HG03342 (cell line): Measurements from ENCODE around the gene MACROD1.

Experiments used
- ATAC-seq: cut with Tn5 transposase; IDR thresholded peaks from one replicate; pipeline ENCODE4 v1.9.1; 2021; ENCODE audit warnings: mild to moderate bottlenecking, moderate library complexity; ENCODE audit not compliant: unreplicated experiment

MACROD1 gene

GRCh38 chr11:64003807-64004589 lies 161.9 kb downstream of the MACROD1 start:
- no peak for ATAC-seq

DNA sequence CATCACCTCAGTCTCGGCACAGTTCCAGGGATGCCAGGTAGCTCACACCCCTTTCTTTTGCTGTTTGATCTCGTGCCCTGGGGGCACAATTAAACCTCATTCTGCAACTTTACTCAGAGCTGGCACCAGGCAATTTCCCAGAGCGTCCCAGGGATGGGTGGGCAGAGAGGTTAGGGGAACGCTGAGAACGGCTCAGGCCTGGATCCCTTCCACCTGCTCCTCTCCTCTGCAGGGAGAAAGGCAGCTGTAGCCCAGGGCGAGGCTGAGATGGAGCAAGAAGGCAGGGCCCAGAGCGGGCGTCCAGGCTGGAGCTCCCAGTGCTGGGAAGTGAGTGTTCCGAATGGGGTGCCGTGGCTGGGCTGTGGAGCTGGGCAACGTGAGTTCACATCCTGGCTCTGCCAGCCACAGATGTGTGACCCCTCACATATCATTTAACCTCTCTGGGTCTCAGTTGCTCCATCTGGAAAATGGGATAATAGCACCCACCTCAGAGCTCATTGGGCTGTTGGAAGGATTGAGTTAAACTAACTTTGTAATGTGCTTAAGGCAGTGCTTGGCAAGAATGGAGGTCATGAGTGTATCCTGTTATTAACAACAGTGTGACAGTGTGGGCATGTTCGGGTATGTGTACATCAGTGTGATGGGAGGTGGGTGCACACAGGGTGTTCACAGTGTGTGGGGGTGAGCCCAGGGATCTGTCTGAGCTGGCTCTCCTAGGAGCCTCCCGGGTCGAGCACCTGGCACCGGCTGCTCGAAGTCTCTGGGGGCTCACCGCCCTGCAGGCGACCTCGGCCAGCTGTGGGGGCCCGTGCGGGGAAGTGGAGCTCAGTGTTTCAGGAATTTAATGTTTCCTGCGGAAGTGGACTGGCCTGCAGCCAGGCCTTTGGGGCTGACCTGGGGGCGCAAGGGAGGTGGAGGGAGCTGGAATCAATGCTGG lies 164.2 kb downstream of the MACROD1 start:
- no peak for ATAC-seq

- ATAC-seq, result no peak
Observed at GRCh38 chr11:64000740-64001483, 165.0 kb downstream of the MACROD1 start.

- ATAC-seq, result no peak
Observed at GRCh38 chr11:64000026-64000739, 165.7 kb downstream of the MACROD1 start.

DNA sequence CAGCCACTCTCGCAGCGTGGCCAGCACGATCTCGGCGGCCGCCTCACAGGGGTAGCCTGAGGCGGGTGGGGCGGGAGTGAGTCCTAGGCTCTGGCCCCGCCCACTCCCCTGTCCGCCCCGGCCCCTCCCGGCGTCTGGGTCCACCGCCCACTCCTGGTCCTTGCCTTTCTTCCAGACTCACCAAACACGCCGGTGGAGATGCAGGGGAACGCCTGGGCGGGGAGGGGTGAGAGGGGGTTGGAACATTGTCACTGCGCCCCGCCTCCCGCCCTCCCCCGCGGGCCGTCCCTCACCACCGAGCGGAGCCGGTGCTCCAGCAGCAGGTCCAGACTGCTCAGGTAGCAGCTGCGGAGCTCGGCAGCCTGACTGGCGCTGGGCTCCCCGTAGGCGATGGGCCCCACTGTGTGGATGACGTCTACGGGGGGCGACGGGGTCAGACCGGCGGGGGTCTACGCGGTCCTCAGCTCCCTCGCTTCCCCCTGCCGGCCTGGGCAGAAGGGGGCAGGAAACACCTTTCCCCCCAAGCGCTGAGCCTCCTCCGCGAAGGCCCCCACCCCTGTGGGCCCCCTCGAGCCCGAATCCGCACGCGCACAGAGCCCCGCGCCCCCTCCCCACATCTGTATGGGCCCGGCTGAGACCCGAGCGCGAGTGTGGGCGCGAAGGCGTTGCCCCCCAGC lies 166.4 kb downstream of the MACROD1 start:
- no peak for ATAC-seq

- ATAC-seq, result no peak
Observed at GRCh38 chr11:63998558-63999348, 167.2 kb downstream of the MACROD1 start.

- no peak for ATAC-seq
Observed at GRCh38 chr11:63997801-63998337, 168.0 kb downstream of the MACROD1 start.

GRCh38 chr11:63997104-63997700 lies 168.7 kb downstream of the MACROD1 start:
- no peak for ATAC-seq

DNA sequence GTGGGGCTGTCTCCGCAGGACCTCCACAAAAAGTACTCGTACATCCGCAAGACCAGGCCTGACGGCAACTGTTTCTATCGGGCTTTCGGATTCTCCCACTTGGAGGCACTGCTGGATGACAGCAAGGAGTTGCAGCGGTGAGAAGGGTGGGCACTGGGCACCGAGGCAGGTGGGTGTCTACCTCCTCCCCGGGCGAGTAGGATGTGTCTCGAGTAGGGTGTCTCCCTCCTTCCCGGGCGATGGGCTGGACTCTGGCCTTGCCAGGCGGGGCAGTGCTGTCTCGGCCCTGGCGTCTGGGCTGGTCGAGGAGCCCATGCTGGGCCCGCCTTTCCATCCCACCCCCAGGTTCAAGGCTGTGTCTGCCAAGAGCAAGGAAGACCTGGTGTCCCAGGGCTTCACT lies 169.4 kb downstream of the MACROD1 start:
- no peak for ATAC-seq

DNA sequence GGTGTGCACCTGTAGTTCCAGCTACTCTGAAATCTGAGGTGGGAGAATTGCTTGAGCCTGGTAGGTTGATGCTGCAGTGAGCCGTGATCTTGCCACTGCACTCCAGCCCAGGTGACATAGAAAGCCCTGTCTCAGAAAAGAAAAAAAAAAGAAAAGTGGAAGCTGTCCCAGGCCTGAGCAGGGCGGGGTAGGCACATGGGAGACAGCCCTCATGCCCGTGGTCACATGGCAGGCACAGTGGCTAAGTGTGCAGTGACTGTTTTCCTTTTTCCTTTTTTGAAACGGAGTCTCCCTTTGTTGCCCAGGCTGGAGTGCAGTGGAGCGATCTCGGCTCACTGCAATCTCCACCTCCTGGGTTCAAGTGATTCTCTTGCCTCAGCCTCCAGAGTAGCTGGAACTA lies 171.9 kb downstream of the MACROD1 start:
- ATAC-seq, result no peak

DNA sequence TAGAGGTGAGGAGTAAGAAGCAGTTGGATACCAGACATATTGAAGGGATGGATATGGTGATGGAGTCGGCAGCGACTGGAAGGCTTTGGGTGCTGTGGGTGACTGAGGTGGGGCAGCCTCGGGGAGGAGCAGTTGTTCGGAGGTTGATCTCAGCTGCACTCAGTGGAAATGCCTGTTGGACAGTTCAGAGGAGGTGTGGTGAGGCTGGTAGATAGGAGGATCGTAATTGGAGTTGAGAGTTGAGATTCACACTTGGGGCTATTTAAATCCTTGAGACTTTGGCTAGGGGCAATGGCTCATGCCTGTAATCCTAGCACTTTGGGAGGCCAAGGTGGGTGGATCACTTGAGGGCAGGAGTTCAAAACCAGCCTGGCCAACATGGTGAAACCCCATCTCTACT lies 172.8 kb downstream of the MACROD1 start:
- no peak for ATAC-seq

- no peak for ATAC-seq
Observed at GRCh38 chr11:63991558-63991957, 174.4 kb downstream of the MACROD1 start.

- no peak for ATAC-seq
Observed at GRCh38 chr11:63986932-63987513, 178.9 kb downstream of the MACROD1 start.

DNA sequence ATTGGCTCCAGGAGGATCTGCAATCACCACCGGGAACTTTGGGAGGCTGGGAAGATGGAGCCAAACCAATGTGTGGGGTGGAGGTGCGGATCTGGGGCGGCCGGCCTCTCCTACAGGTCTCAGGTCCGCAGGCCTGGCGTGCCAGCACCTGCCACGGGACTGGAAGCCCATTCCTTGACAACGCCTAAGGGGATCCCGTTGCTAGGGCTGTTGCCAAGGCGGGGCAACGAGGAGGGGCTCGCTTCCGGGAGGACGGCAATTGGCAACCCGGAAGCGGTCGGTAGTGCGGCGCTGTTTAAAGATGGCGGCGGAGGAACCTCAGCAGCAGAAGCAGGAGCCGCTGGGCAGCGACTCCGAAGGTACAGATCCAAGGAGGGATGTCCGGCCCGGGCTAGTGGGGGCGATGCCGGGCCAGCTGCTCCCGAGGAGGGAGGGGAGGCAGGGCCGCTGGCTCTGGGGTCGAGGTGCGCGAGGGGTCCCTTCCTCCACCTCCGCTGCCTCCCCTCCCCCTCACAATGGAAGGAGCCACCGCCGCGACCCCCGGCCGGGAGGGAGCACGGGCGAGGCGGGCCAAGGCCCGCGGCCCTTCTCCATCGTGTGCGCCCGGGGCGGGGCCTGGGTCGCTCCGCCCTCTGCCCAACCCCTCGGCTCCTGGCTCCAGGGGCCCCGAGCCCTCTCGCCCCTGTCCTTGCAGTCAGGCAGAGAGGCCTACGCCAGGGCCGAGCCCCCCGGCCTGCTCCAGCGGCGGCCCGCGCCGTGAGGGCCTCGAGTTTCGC lies 179.6 kb downstream of the MACROD1 start, which contains the start of gene OTUB1:
Gene OTUB1 (plus strand): TSS at position 283 of the 776 bp plus-strand sequence. CDS start 19 bp downstream, at position 302.
- ATAC-seq, result peak; percentile 88

- peak; percentile 46 for ATAC-seq
Observed at GRCh38 chr11:63985812-63986155, 180.1 kb downstream of the MACROD1 start.

DNA sequence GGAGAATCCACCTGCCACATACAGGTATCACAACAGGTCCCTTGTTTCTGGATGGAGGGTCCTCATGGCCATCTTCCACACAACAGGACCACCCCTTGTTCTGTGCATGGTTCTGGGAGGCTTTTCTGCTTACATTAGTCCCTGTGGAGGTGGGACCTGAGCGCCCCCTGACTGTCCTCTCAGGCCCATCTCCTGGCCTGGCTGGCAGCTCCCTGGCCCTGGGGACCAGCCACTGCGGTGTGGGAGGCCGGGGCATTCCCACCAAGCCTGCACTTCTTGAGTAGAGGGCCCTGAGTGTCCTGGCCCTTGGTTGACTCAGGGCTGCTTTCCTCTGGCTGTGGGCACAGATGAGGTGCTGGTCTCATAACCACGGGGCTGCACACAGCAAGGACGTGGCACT lies 186.5 kb downstream of the MACROD1 start:
- ATAC-seq, result no peak

GRCh38 chr11:63978551-63979239 lies 187.2 kb downstream of the MACROD1 start:
- no peak for ATAC-seq
